ENCODE measurements around the gene SMTN.
"Not testable (repeated sequence)": the region's sequence is repeated elsewhere in the genome, so short reads cannot be mapped to it uniquely, and the experiment has no call there.

SMTN gene

DNA sequence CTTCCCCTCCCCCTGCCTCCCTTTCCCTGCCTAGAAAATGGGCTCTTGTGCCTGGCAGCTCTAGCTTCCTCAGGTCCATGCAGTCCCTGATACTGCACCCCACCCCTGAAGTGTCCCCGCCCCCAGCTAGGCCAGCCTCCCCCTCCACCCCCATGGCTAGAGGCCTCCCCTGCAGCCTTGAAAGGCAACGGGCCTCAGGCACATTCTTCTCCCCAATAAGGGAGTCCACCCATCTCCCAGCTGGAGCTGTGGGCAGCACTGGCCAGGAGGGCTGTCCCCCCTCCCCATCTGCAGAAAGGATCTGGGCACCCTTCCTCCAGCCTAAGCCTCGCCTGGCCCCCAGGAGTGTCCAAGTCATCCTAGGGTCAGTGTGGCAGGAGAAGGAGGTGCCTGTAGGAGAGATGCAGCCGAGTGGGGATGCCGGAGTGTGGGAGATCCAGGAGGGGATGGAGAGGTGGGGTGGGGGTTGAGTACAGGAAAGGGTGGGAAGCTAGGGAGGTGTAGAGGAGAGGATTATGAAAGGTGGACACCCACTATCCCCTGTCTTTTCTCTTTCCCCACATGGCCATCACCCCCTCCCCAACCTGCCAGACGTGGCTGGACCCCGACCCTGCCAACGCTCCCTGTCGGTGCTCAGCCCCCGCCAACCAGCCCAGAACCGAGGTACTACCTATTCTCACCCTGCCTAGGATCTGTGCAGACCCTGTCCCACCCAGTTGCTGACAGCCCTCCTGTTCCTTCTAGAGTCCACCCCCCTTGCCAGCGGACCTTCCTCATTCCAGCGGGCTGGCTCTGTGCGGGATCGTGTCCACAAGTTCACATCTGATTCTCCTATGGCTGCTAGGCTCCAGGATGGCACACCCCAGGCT, 9.3 kb downstream of the SMTN start:
- Histone ChIP-seq H3K4me3 (ENCODE audit: insufficient read depth, low read depth, low read length, poor library complexity, severe bottlenecking) (no peak overlapping the region), H3K27me3 (replicated peaks; ENCODE audit: control insufficient read depth, insufficient read depth, low read length, poor library complexity, severe bottlenecking) (no peaks in the 10 kb centered on the region), H3K27ac (ENCODE audit: insufficient read depth, low read length, poor library complexity, severe bottlenecking) (no peak overlapping the region), H3K36me3 (ENCODE audit: control insufficient read depth, insufficient read depth, low read length) (no peaks in the 10 kb centered on the region), H3K4me1 (ENCODE audit: control insufficient read depth, insufficient read depth, low read length, poor library complexity, severe bottlenecking) (no peaks in the 10 kb centered on the region), H3K9me3 (ENCODE audit: control insufficient read depth, low read length) (no peaks in the 10 kb centered on the region)
- no peak for DNase-seq

DNA sequence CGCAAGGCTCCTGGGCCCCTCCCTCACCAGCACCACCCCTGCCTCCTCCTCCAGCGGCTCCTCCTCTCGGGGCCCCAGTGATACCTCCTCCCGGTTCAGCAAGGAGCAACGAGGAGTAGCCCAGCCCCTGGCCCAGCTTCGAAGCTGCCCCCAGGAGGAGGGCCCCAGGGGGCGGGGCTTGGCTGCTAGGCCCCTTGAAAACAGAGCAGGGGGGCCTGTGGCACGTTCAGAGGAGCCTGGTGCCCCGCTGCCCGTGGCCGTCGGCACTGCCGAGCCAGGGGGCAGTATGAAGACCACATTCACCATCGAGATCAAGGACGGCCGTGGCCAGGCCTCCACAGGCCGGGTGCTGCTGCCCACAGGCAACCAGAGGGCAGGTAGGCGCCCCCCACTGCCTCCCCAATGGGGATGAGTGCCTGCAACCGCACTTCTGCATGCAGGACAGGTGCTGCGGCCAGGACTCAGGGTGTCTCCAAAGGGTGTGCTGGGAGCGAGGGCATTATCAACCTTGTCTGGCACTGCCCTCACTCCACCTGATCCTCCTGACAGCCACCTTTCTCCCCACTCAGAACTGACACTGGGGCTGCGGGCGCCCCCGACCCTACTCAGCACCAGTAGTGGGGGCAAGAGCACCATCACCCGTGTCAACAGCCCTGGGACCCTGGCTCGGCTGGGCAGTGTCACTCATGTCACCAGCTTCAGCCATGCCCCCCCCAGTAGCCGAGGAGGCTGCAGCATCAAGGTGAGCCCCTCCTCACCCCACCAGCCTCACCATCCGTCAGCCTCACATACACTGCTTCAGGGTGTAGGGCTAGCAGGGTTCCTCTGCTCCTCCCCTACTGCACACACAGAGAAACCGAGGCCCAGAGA, 10.2 kb downstream of the SMTN start:
- Histone ChIP-seq H3K4me3 (ENCODE audit: insufficient read depth, low read depth, low read length, poor library complexity, severe bottlenecking) (no peak overlapping the region), H3K36me3 (ENCODE audit: control insufficient read depth, insufficient read depth, low read length) (no peaks in the 10 kb centered on the region), H3K27me3 (replicated peaks; ENCODE audit: control insufficient read depth, insufficient read depth, low read length, poor library complexity, severe bottlenecking) (no peaks in the 10 kb centered on the region), H3K4me1 (ENCODE audit: control insufficient read depth, insufficient read depth, low read length, poor library complexity, severe bottlenecking) (no peaks in the 10 kb centered on the region), H3K27ac (ENCODE audit: insufficient read depth, low read length, poor library complexity, severe bottlenecking) (no peak overlapping the region), H3K9me3 (ENCODE audit: control insufficient read depth, low read length) (no peaks in the 10 kb centered on the region)
- no peak for DNase-seq

DNA sequence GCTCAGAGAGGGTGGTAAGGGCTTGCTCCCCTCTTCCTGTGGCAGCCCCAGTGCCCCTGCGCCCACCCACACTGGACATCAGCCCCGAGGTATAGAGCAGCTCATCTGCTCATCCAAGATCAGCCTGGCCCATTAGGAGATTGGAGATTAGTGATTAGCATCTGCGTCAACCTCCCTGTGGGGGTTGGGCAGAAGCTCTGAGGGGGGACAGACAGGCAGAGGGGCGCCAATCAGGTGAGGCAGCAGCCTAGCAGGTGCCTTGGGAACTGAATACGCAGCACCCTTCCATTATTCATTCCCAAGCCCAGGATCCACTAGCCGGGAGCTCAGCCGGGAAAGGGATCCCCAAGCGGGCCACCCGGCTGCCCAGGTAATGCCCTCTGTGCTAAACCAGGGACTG, 11.0 kb downstream of the SMTN start:
- no peaks in the 10 kb centered on the region for H3K36me3 ChIP-seq (ENCODE audit: control insufficient read depth, insufficient read depth, low read length)
- H3K27me3 ChIP-seq (replicated peaks; ENCODE audit: control insufficient read depth, insufficient read depth, low read length, poor library complexity, severe bottlenecking), result no peaks in the 10 kb centered on the region
- no peak overlapping the region for H3K4me3 ChIP-seq (ENCODE audit: insufficient read depth, low read depth, low read length, poor library complexity, severe bottlenecking)
- DNase-seq, result no peak
- no peaks in the 10 kb centered on the region for H3K9me3 ChIP-seq (ENCODE audit: control insufficient read depth, low read length)
- H3K4me1 ChIP-seq (ENCODE audit: control insufficient read depth, insufficient read depth, low read length, poor library complexity, severe bottlenecking), result no peaks in the 10 kb centered on the region
- H3K27ac ChIP-seq (ENCODE audit: insufficient read depth, low read length, poor library complexity, severe bottlenecking), result no peak overlapping the region

DNA sequence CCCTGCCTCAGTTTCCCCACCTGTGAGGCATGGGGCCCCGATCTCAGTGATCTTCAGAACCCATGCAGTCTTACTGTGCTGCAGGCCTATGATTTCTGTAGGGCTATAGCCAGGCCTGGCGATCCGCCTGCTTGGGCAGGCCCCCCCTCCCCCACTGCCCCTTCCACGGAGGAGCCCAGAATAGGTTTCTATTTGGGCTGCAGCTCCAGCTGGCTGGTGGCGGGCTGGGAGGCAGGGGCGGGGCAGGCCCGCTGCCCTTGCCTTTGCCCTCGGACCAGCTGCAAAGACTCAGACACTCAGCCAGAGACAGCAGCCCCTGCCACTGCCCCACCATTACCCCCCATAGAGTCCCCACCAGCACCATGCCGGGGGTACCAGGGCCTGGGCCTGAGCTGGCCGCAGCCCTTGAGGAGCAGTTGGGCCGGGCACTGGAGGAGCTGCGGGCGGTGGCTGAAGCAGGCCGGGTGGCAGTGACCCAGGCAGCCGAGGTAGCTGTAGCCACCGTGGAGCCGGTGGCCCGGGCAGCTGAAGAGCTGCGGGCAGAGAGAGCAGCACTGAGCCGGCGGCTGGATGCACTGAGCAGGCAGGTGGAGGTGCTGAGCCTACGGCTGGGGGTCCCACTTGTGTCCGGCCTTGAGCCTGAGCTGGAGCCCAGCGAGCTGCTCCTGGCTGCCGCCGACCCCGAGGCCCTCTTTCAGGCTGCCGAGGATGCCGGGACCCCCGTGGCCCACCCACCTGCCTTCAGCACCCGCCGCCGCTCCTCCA, 12.2 kb downstream of the SMTN start:
- H3K36me3 ChIP-seq (ENCODE audit: control insufficient read depth, insufficient read depth, low read length), result no peaks in the 10 kb centered on the region
- H3K27ac ChIP-seq (ENCODE audit: insufficient read depth, low read length, poor library complexity, severe bottlenecking), result no peak overlapping the region

DNA sequence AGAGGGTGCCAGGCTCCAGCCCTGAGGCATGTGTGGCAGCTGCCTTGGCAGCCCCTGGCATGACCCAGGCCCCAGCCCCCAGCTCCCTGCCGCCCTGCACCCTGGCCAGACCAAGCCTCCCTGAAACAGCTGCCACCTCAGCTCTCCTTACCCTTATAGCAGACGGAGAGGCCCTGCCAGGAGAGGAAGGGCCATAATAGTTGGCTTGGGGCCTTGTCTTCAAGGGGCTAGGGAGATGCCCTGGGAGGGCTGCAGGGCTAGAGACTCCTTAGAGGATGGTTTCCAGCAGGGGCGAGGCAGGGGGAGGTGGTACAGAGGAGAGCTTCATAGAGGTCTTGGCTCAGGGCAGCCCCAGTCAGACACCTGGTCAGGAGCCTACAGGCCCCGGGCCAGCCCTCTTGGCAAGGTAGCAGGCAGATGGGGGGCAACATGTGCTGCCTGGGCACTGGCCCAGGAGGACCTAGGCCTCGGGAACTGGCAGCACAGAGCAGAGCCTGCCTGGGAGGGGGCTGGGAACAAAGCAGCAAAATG, 13.0 kb downstream of the SMTN start:
- H3K27ac ChIP-seq (ENCODE audit: insufficient read depth, low read length, poor library complexity, severe bottlenecking), result no peak overlapping the region
- no peaks in the 10 kb centered on the region for H3K36me3 ChIP-seq (ENCODE audit: control insufficient read depth, insufficient read depth, low read length)
- H3K4me1 ChIP-seq (ENCODE audit: control insufficient read depth, insufficient read depth, low read length, poor library complexity, severe bottlenecking), result no peaks in the 10 kb centered on the region
- no peaks in the 10 kb centered on the region for H3K27me3 ChIP-seq (replicated peaks; ENCODE audit: control insufficient read depth, insufficient read depth, low read length, poor library complexity, severe bottlenecking)
- DNase-seq, result no peak
- H3K4me3 ChIP-seq (ENCODE audit: insufficient read depth, low read depth, low read length, poor library complexity, severe bottlenecking), result no peak overlapping the region
- no peaks in the 10 kb centered on the region for H3K9me3 ChIP-seq (ENCODE audit: control insufficient read depth, low read length)

More for the DNA sequence above, 12.2 kb downstream of the SMTN start:
- H3K27me3 ChIP-seq (replicated peaks; ENCODE audit: control insufficient read depth, insufficient read depth, low read length, poor library complexity, severe bottlenecking), result no peaks in the 10 kb centered on the region
- no peak overlapping the region for H3K4me3 ChIP-seq (ENCODE audit: insufficient read depth, low read depth, low read length, poor library complexity, severe bottlenecking)
- H3K9me3 ChIP-seq (ENCODE audit: control insufficient read depth, low read length), result no peaks in the 10 kb centered on the region
- no peak for DNase-seq
- H3K4me1 ChIP-seq (ENCODE audit: control insufficient read depth, insufficient read depth, low read length, poor library complexity, severe bottlenecking), result no peaks in the 10 kb centered on the region

DNA sequence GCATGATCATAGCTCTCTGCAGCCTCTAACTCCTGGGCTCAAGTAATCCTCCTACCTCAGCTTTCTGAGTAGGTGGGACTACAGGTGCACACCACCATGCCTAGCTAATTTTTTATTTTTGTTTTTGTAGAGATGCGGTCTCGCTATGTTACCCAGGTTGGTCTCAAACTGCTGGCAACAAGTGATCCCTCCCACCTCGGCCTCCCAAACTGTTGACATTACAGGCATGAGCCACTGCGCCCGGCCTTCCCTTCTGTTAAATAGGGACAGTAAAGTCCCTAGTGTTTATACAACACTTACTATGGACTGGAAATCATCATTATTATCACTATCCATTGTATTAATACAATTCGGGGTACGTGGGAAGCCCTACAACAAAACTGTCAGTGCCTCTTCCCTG, 13.6 kb downstream of the SMTN start:
- DNase-seq, result no peak
- Histone ChIP-seq H3K9me3 (ENCODE audit: control insufficient read depth, low read length) (no peaks in the 10 kb centered on the region), H3K4me1 (ENCODE audit: control insufficient read depth, insufficient read depth, low read length, poor library complexity, severe bottlenecking) (no peaks in the 10 kb centered on the region), H3K27ac (ENCODE audit: insufficient read depth, low read length, poor library complexity, severe bottlenecking) (no peak overlapping the region), H3K4me3 (ENCODE audit: insufficient read depth, low read depth, low read length, poor library complexity, severe bottlenecking) (no peak overlapping the region), H3K36me3 (ENCODE audit: control insufficient read depth, insufficient read depth, low read length) (no peaks in the 10 kb centered on the region), H3K27me3 (replicated peaks; ENCODE audit: control insufficient read depth, insufficient read depth, low read length, poor library complexity, severe bottlenecking) (no peaks in the 10 kb centered on the region)

DNA sequence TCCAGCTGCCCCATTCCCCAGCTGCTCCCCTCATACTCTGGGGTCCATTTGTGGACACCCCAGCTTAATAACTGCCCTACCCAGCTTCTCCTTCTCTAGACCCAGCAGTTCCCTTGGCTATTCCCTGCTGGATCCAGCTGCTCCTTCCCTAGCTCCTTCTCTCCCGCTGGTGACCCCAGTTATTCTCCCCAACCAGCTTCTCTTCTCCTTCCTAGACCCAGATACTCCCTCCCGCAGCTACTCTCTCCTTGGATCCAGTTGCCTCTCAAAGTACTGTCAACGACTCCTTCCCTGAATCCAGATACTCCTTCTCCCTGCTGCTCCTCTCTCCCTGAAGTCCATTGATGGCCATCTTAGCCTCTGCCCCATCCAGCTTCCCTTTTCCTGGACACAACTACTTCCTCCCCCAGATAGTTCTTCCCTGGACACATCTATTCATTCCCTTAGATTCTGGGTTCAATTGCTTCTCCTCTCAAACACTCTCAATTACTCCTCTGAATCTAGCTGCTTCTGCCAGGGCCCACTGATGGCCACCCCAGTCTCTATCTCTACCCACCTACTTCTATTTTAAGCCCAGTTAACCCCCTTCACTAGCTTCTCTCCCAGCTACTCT, 14.6 kb downstream of the SMTN start:
- Histone ChIP-seq H3K4me3 (ENCODE audit: insufficient read depth, low read depth, low read length, poor library complexity, severe bottlenecking) (no peak overlapping the region), H3K36me3 (ENCODE audit: control insufficient read depth, insufficient read depth, low read length) (no peaks in the 10 kb centered on the region), H3K9me3 (ENCODE audit: control insufficient read depth, low read length) (no peaks in the 10 kb centered on the region), H3K27me3 (replicated peaks; ENCODE audit: control insufficient read depth, insufficient read depth, low read length, poor library complexity, severe bottlenecking) (no peaks in the 10 kb centered on the region), H3K4me1 (ENCODE audit: control insufficient read depth, insufficient read depth, low read length, poor library complexity, severe bottlenecking) (no peaks in the 10 kb centered on the region), H3K27ac (ENCODE audit: insufficient read depth, low read length, poor library complexity, severe bottlenecking) (no peak overlapping the region)
- DNase-seq, result no peak

DNA sequence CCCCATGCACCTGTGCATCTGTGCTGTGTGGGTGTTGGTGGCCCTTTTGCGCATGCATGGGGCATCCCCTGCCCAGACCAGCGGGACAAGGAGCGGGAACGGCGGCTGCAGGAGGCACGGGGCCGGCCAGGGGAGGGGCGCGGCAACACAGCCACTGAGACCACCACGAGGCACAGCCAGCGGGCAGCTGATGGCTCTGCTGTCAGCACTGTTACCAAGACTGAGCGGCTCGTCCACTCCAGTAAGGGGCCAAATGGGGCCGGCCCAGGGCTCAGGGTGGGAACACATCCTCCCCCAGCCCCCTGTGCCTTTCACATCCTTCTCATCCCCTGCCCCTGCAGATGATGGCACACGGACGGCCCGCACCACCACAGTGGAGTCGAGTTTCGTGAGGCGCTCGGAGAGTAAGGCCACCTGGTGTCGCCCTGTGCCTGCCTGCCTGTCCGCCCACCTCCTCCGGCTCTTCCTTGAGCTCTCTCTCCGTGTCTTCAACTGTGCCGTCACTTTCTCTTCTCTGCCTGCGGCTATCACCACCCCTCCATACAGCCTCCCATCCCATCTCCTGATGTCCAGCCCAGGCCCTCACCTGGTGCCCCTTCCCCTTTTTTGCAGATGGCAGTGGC, 15.7 kb downstream of the SMTN start:
- Histone ChIP-seq H3K9me3 (ENCODE audit: control insufficient read depth, low read length) (no peaks in the 10 kb centered on the region), H3K36me3 (ENCODE audit: control insufficient read depth, insufficient read depth, low read length) (no peaks in the 10 kb centered on the region), H3K27me3 (replicated peaks; ENCODE audit: control insufficient read depth, insufficient read depth, low read length, poor library complexity, severe bottlenecking) (no peaks in the 10 kb centered on the region), H3K4me3 (ENCODE audit: insufficient read depth, low read depth, low read length, poor library complexity, severe bottlenecking) (no peak overlapping the region), H3K27ac (ENCODE audit: insufficient read depth, low read length, poor library complexity, severe bottlenecking) (no peak overlapping the region), H3K4me1 (ENCODE audit: control insufficient read depth, insufficient read depth, low read length, poor library complexity, severe bottlenecking) (no peaks in the 10 kb centered on the region)
- DNase-seq, result no peak

DNA sequence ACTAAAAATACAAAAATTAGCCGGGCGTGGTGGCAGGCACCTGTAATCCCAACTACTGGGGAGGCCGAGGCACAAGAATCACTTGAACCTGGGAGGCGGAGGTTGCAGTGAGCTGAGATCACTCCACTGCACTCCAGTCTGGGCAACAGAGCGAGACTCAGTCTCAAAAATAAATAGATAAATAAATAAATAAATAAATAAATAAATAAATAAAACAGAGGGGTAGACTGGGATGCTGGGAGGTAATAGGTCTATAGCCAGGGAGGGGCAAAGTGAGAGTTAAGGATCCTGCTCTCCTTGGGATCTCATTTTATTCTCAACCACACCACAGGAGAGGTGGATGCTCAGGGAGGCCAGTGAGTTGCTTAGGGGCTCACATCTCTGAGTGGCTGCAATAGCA, 16.4 kb downstream of the SMTN start:
- not testable (repeated sequence) for H3K4me1 ChIP-seq (ENCODE audit: control insufficient read depth, insufficient read depth, low read length, poor library complexity, severe bottlenecking); H3K4me3 ChIP-seq (ENCODE audit: insufficient read depth, low read depth, low read length, poor library complexity, severe bottlenecking); H3K9me3 ChIP-seq (ENCODE audit: control insufficient read depth, low read length); H3K36me3 ChIP-seq (ENCODE audit: control insufficient read depth, insufficient read depth, low read length); H3K27ac ChIP-seq (ENCODE audit: insufficient read depth, low read length, poor library complexity, severe bottlenecking); DNase-seq; H3K27me3 ChIP-seq (replicated peaks; ENCODE audit: control insufficient read depth, insufficient read depth, low read length, poor library complexity, severe bottlenecking)

Data from effector memory CD4-positive, alpha-beta T cell (primary cell).